HepG2 (cell line): Measurements from ENCODE around the gene ATP10A. TPM values are rescaled to one million over a fixed set of nuclear protein-coding genes. Genes with fewer than 3 reads are reported as not detected.

ENCODE experiments used
- CREB1 ChIP-seq, 2 experiments: fragments of 450-650 bp in 1 of 2; IDR thresholded peaks; 2 replicates each; pipeline ENCODE4 v1.6.1; 2016 to 2017; ENCODE audit warnings: control low read depth in 1 of 2, mild to moderate bottlenecking in 1 of 2, missing compliant biosample characterization in 1 of 2, missing genetic modification characterization in 1 of 2
- HNF4A ChIP-seq: sonication (generic); formaldehyde crosslinking; IDR thresholded peaks from 2 replicates; pipeline ENCODE4 v1.4.0; 2020; ENCODE audit warnings: missing genetic modification reagents
- NR2F1 ChIP-seq, 2 experiments: fragments of 450-650 bp in 1 of 2; formaldehyde crosslinking in 1 of 2; IDR thresholded peaks; 2 replicates each; pipeline versions ENCODE4 v1.5.0 to v1.6.1; 2016 to 2020; ENCODE audit warnings: mild to moderate bottlenecking in 1 of 2, missing compliant biosample characterization in 1 of 2, missing genetic modification reagents in 1 of 2, moderate library complexity in 1 of 2
- TAF15 ChIP-seq: fragments of 200-400 bp; formaldehyde crosslinking; IDR thresholded peaks from one replicate; pipeline ENCODE4 v1.6.1; 2018; ENCODE audit warnings: mild to moderate bottlenecking, low read depth, low read length; ENCODE audit not compliant: poor library complexity, severe bottlenecking
- TOPORS ChIP-seq: sonication (generic); formaldehyde crosslinking; IDR thresholded peaks from 2 replicates; pipeline ENCODE4 v1.8.0; 2023; ENCODE audit warnings: mild to moderate bottlenecking, missing genetic modification reagents
- ZBED4 ChIP-seq: sonication (generic); formaldehyde crosslinking; IDR thresholded peaks from 2 replicates; pipeline ENCODE4 v1.4.0; 2020; ENCODE audit warnings: missing genetic modification reagents, borderline replicate concordance
- ZNF577 ChIP-seq: sonication (generic); formaldehyde crosslinking; IDR thresholded peaks from 2 replicates; pipeline ENCODE4 v1.4.0; 2020; ENCODE audit warnings: mild to moderate bottlenecking, low read depth, missing genetic modification reagents, borderline replicate concordance
- ZNF589 ChIP-seq: sonication (generic); formaldehyde crosslinking; conservative IDR thresholded peaks from 2 replicates; pipeline ENCODE4 v1.8.0; 2022; ENCODE audit warnings: mild to moderate bottlenecking, moderate library complexity, missing genetic modification reagents
- polyA plus RNA-seq, 8 experiments: library from polyadenylated mRNA; depleted of rRNA in 3 of 8; stranded (reverse) in 7 of 8; unstranded in 1 of 8; fragments of >200 nt; fragmentation: Illumina TruSeq in 4 of 8; extraction: Trizol in 4 of 8; gene quantifications; 2 replicates each; pipeline versions ENCODE4 v1.2.1 to v1.2.3, GENCODE V29; 2011 to 2016; ENCODE audit warnings: low read depth in 4 of 8, missing spikeins in 1 of 8, mixed read lengths in 1 of 8; ENCODE audit not compliant: insufficient read depth in 1 of 8
- total RNA-seq, 5 experiments: library from RNA; depleted of rRNA; stranded (reverse); fragments of >200 nt; fragmentation: Illumina TruSeq; extraction: Trizol; gene quantifications; 2 replicates each; pipeline ENCODE4 v1.2.3, GENCODE V29; 2016; ENCODE audit warnings: low read depth in 1 of 5

Gene ATP10A
- total and polyA plus RNA-seq, 2 of the 13 experiments (the other 11 are each of a cell fraction or from before 2014, with no cell fraction given), result 0.58 to 4.2 TPM

GRCh38 chr15:25703726-25704125 lies 159.4 kb downstream of the ATP10A start (continued):
- TF ChIP-seq ZNF577 (CRISPR knock-in tag) (no peak), ZNF589 (CRISPR knock-in tag) (no peak), NR2F1 (CRISPR knock-in tag; IDR thresholded peaks at IDR 0.05) (no peak), TOPORS (CRISPR knock-in tag) (no peak), ZBED4 (CRISPR knock-in tag) (no peak), CREB1 (IDR thresholded peaks at IDR 0.05) (no peak), CREB1 (CRISPR knock-in tag; IDR thresholded peaks at IDR 0.05) (no peak), TAF15 (no peak), HNF4A (CRISPR knock-in tag) (no peak)
